ENCODE results near the gene FAM3B.

Gene FAM3B

GRCh38 chr21:41318218-41318617, 1.6 kb downstream of the FAM3B start:
- TF ChIP-seq CTCF (IDR thresholded peaks at IDR 0.05) (no peak), ZFX (IDR thresholded peaks at IDR 0.05; ENCODE audit: borderline replicate concordance) (no peak)
- H3K27ac ChIP-seq: no peak overlapping the region

GRCh38 chr21:41319273-41319672, 2.7 kb downstream of the FAM3B start:
- H3K27ac ChIP-seq: no peak overlapping the region
- TF ChIP-seq ZFX (IDR thresholded peaks at IDR 0.05; ENCODE audit: borderline replicate concordance) (no peak), CTCF (IDR thresholded peaks at IDR 0.05) (no peak)

GRCh38 chr21:41321211-41321907, 4.8 kb downstream of the FAM3B start:
- TF ChIP-seq ZFX (IDR thresholded peaks at IDR 0.05; ENCODE audit: borderline replicate concordance) (no peak), CTCF (IDR thresholded peaks at IDR 0.05) (no peak)

GRCh38 chr21:41321908-41322495, 5.4 kb downstream of the FAM3B start:
- no peak overlapping the region for H3K27ac ChIP-seq
- no peak for TF ChIP-seq ZFX (IDR thresholded peaks at IDR 0.05; ENCODE audit: borderline replicate concordance)
- TF ChIP-seq CTCF (IDR thresholded peaks at IDR 0.05): no peak

More at GRCh38 chr21:41321211-41321907, 4.8 kb downstream of the FAM3B start:
- no peak overlapping the region for H3K27ac ChIP-seq

GRCh38 chr21:41322496-41323382, 6.1 kb downstream of the FAM3B start:
- H3K27ac ChIP-seq: no peak overlapping the region
- TF ChIP-seq CTCF (IDR thresholded peaks at IDR 0.05) (no peak), ZFX (IDR thresholded peaks at IDR 0.05; ENCODE audit: borderline replicate concordance) (no peak)

GRCh38 chr21:41325138-41325912, 8.7 kb downstream of the FAM3B start:
- TF ChIP-seq CTCF (IDR thresholded peaks at IDR 0.05) (no peak), ZFX (IDR thresholded peaks at IDR 0.05; ENCODE audit: borderline replicate concordance) (no peak)
- H3K27ac ChIP-seq: no peak overlapping the region
